HEK293 (cell line): ENCODE measurements around the gene ISG20L2.

Experiments used
- ELK4 ChIP-seq: IDR thresholded peaks from 2 replicates; pipeline ENCODE4 v1.6.1; 2011; ENCODE audit warnings: mild to moderate bottlenecking, low read depth, low read length, borderline replicate concordance
- GFI1B ChIP-seq: fragments of 450-650 bp; formaldehyde crosslinking; IDR thresholded peaks from 2 replicates; pipeline ENCODE4 v1.5.1; 2016; ENCODE audit warnings: missing biosample characterization, missing genetic modification characterization
- GLI2 ChIP-seq: fragments of 450-650 bp; formaldehyde crosslinking; IDR thresholded peaks from 2 replicates; pipeline ENCODE4; 2017; ENCODE audit warnings: missing biosample characterization, missing genetic modification characterization, low read depth, borderline replicate concordance
- GLIS2 ChIP-seq: fragments of 450-650 bp; formaldehyde crosslinking; IDR thresholded peaks from 2 replicates; pipeline ENCODE4 v1.5.1; 2016; ENCODE audit warnings: missing biosample characterization, missing genetic modification characterization
- HOXC10 ChIP-seq: sonication (generic); formaldehyde crosslinking; IDR thresholded peaks from 2 replicates; pipeline ENCODE4 v1.8.1; 2023; ENCODE audit warnings: mild to moderate bottlenecking, missing genetic modification reagents
- KLF1 ChIP-seq: fragments of 450-650 bp; formaldehyde crosslinking; IDR thresholded peaks from 2 replicates; pipeline ENCODE4 v1.5.1; 2016; ENCODE audit warnings: missing biosample characterization, missing genetic modification characterization
- KLF7 ChIP-seq: fragments of 450-650 bp; formaldehyde crosslinking; IDR thresholded peaks from 2 replicates; pipeline ENCODE4 v1.5.1; 2016; ENCODE audit warnings: missing biosample characterization, missing genetic modification characterization, borderline replicate concordance
- PRDM1 ChIP-seq: fragments of 450-650 bp; formaldehyde crosslinking; IDR thresholded peaks from 2 replicates; pipeline ENCODE4; 2016; ENCODE audit warnings: missing biosample characterization, missing genetic modification characterization
- REPIN1 ChIP-seq: fragments of 450-650 bp; formaldehyde crosslinking; IDR thresholded peaks from 2 replicates; pipeline ENCODE4 v1.5.1; 2017; ENCODE audit warnings: missing biosample characterization, missing genetic modification characterization, low read depth
- YY1 ChIP-seq: fragments of 450-650 bp; formaldehyde crosslinking; IDR thresholded peaks from 2 replicates; pipeline ENCODE4 v1.5.1; 2018; ENCODE audit warnings: missing biosample characterization, missing genetic modification characterization
- ZBTB17 ChIP-seq: fragments of 450-650 bp; formaldehyde crosslinking; IDR thresholded peaks from 2 replicates; pipeline ENCODE4 v1.5.1; 2016; ENCODE audit warnings: missing biosample characterization, missing genetic modification characterization
- ZBTB48 ChIP-seq: fragments of 450-650 bp; formaldehyde crosslinking; IDR thresholded peaks from 2 replicates; pipeline ENCODE4 v1.5.1; 2016; ENCODE audit warnings: missing biosample characterization, missing genetic modification characterization
- ZBTB49 ChIP-seq: fragments of 450-650 bp; formaldehyde crosslinking; IDR thresholded peaks from 2 replicates; pipeline ENCODE4 v1.5.1; 2016; ENCODE audit warnings: missing biosample characterization, missing genetic modification characterization, low read depth
- ZBTB7A ChIP-seq: fragments of 450-650 bp; formaldehyde crosslinking; IDR thresholded peaks from 2 replicates; pipeline ENCODE4 v1.5.1; 2016; ENCODE audit warnings: low read depth, missing biosample characterization, missing genetic modification characterization
- ZFP37 ChIP-seq: fragments of 450-650 bp; formaldehyde crosslinking; IDR thresholded peaks from 2 replicates; pipeline ENCODE4 v1.5.1; 2016; ENCODE audit warnings: missing biosample characterization, missing genetic modification characterization
- ZNF132 ChIP-seq: fragments of 450-650 bp; formaldehyde crosslinking; IDR thresholded peaks from 2 replicates; pipeline ENCODE4 v1.5.1; 2017; ENCODE audit warnings: missing biosample characterization, missing genetic modification characterization, borderline replicate concordance
- ZNF138 ChIP-seq: fragments of 450-650 bp; formaldehyde crosslinking; IDR thresholded peaks from 2 replicates; pipeline ENCODE4 v1.5.1; 2016; ENCODE audit warnings: missing biosample characterization, missing genetic modification characterization, borderline replicate concordance
- ZNF140 ChIP-seq: fragments of 450-650 bp; formaldehyde crosslinking; IDR thresholded peaks from 2 replicates; pipeline ENCODE4 v1.5.1; 2016; ENCODE audit warnings: missing biosample characterization, missing genetic modification characterization
- ZNF175 ChIP-seq: fragments of 450-650 bp; formaldehyde crosslinking; IDR thresholded peaks from 2 replicates; pipeline ENCODE4 v1.5.1; 2016; ENCODE audit warnings: missing biosample characterization, missing genetic modification characterization
- ZNF184 ChIP-seq: fragments of 450-650 bp; IDR thresholded peaks from 2 replicates; pipeline ENCODE4 v1.5.1; 2018; ENCODE audit warnings: missing biosample characterization, mild to moderate bottlenecking, missing genetic modification characterization
- ZNF214 ChIP-seq: fragments of 450-650 bp; formaldehyde crosslinking; IDR thresholded peaks from 2 replicates; pipeline ENCODE4 v1.5.1; 2017; ENCODE audit warnings: missing biosample characterization, mild to moderate bottlenecking, missing genetic modification characterization, borderline replicate concordance
- ZNF324 ChIP-seq: fragments of 450-650 bp; formaldehyde crosslinking; IDR thresholded peaks from 2 replicates; pipeline ENCODE4 v1.5.1; 2016; ENCODE audit warnings: missing biosample characterization, missing genetic modification characterization
- ZNF354C ChIP-seq: fragments of 450-650 bp; formaldehyde crosslinking; IDR thresholded peaks from 2 replicates; pipeline ENCODE4 v1.5.1; 2016; ENCODE audit warnings: missing biosample characterization, missing genetic modification characterization, low read depth, borderline replicate concordance
- ZNF366 ChIP-seq: fragments of 450-650 bp; formaldehyde crosslinking; conservative IDR thresholded peaks from 2 replicates; pipeline ENCODE4 v1.5.1; 2016; ENCODE audit warnings: missing biosample characterization, missing genetic modification characterization
- ZNF501 ChIP-seq: fragments of 450-650 bp; formaldehyde crosslinking; IDR thresholded peaks from 2 replicates; pipeline ENCODE4 v1.5.1; 2016; ENCODE audit warnings: missing biosample characterization, missing genetic modification characterization
- ZNF510 ChIP-seq: fragments of 450-650 bp; formaldehyde crosslinking; IDR thresholded peaks from 2 replicates; pipeline ENCODE4 v1.5.1; 2018; ENCODE audit warnings: mild to moderate bottlenecking, missing genetic modification characterization, missing biosample characterization; ENCODE audit not compliant: insufficient replicate concordance
- ZNF514 ChIP-seq: fragments of 450-650 bp; formaldehyde crosslinking; IDR thresholded peaks from 2 replicates; pipeline ENCODE4 v1.5.1; 2016; ENCODE audit warnings: missing biosample characterization, missing genetic modification characterization
- ZNF621 ChIP-seq: fragments of 450-650 bp; formaldehyde crosslinking; IDR thresholded peaks from 2 replicates; pipeline ENCODE4 v1.5.1; 2017; ENCODE audit warnings: missing biosample characterization, missing genetic modification characterization
- ZNF629 ChIP-seq: fragments of 450-650 bp; formaldehyde crosslinking; IDR thresholded peaks from 2 replicates; pipeline ENCODE4 v1.5.1; 2017; ENCODE audit warnings: missing biosample characterization, missing genetic modification characterization
- ZNF76 ChIP-seq: fragments of 450-650 bp; formaldehyde crosslinking; IDR thresholded peaks from 2 replicates; pipeline ENCODE4; 2016; ENCODE audit warnings: low read depth, missing biosample characterization, missing genetic modification characterization, borderline replicate concordance
- ZNF837 ChIP-seq: fragments of 450-650 bp; formaldehyde crosslinking; IDR thresholded peaks from 2 replicates; pipeline ENCODE4 v1.5.1; 2016; ENCODE audit warnings: missing biosample characterization, missing genetic modification characterization
- ZSCAN23 ChIP-seq: fragments of 450-650 bp; formaldehyde crosslinking; IDR thresholded peaks from 2 replicates; pipeline ENCODE4 v1.5.1; 2016; ENCODE audit warnings: missing biosample characterization, missing genetic modification characterization
- TF ChIP-seq, protein P1 (sequence below): fragments of 450-650 bp; formaldehyde crosslinking; IDR thresholded peaks from 2 replicates; pipeline ENCODE4 v1.5.1; 2016; ENCODE audit warnings: missing biosample characterization, missing genetic modification characterization, borderline replicate concordance
- TF ChIP-seq, protein P2 (sequence below): fragments of 450-650 bp; formaldehyde crosslinking; IDR thresholded peaks from 2 replicates; pipeline ENCODE4 v1.5.1; 2016; ENCODE audit warnings: missing biosample characterization, missing genetic modification characterization

The ISG20L2 gene

DNA sequence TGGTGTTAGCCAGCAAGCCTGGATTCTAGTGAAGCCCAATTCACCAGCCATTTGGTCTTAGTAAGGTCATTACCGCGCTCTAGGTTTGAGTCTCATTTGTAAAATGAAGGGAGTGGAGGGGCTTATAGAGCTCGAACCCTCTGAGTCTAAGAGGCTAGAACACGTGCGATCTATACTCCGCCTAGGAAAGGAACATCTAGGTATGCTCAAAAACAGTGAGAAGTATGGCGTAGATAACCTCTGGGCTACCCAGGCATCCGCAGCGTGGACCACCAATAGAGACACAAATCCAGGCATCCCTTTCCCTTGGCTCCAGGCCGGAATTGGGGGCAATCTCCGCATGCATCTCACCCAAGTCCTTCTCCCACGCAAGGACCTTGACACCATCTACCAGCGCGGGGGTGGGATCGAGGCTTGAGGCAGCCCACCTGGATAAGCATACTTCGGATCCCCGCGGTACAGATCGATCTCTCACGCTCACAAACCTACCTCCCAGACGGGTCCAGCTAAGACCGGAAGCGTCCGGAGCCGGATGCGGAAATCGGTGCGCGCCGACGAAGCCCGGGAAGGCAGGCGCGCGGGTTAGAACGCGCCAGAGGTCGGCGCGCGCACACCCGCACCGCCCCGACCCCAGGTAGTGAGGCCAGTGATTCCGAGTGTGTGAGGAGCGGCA is 504 bp downstream of the ISG20L2 start, which contains the start of gene METTL25B (continued):
- 0 out of 2 replicates have a peak, but pooled peaks have one; percentile 48 for TF ChIP-seq ZNF501
- TF ChIP-seq, protein P1, sequence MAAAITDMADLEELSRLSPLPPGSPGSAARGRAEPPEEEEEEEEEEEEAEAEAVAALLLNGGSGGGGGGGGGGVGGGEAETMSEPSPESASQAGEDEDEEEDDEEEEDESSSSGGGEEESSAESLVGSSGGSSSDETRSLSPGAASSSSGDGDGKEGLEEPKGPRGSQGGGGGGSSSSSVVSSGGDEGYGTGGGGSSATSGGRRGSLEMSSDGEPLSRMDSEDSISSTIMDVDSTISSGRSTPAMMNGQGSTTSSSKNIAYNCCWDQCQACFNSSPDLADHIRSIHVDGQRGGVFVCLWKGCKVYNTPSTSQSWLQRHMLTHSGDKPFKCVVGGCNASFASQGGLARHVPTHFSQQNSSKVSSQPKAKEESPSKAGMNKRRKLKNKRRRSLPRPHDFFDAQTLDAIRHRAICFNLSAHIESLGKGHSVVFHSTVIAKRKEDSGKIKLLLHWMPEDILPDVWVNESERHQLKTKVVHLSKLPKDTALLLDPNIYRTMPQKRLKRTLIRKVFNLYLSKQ (tag by site-specific recombination) = no peak
- no peak for TF ChIP-seq ZNF132 (tag by site-specific recombination)
- TF ChIP-seq REPIN1 (tag by site-specific recombination) = no peak
- no peak for TF ChIP-seq ZNF138
- TF ChIP-seq GLIS2 (tag by site-specific recombination) = peak; percentile 86
- no peak for TF ChIP-seq ZNF837 (tag by site-specific recombination)
- TF ChIP-seq ZNF184 (tag by site-specific recombination) = no peak
- TF ChIP-seq ZNF354C (tag by site-specific recombination) = no peak
- TF ChIP-seq ZNF366 = no peak
- no peak for TF ChIP-seq ZNF621 (tag by site-specific recombination)
- no peak for TF ChIP-seq YY1 (tag by site-specific recombination)
- no peak for TF ChIP-seq PRDM1
- TF ChIP-seq ZBTB7A (tag by site-specific recombination) = 0 out of 2 replicates have a peak, but pooled peaks have one; percentile 35
- no peak for TF ChIP-seq ZBTB49
- no peak for TF ChIP-seq ZFP37 (tag by site-specific recombination)
- no peak for TF ChIP-seq ZNF140
- no peak for TF ChIP-seq KLF1
- 0 out of 2 replicates have a peak, but pooled peaks have one; percentile 3 for TF ChIP-seq HOXC10
- TF ChIP-seq ZBTB17 (tag by site-specific recombination) = peak; percentile 90
- no peak for TF ChIP-seq ELK4
- no peak for TF ChIP-seq ZNF510 (tag by site-specific recombination)
- TF ChIP-seq, protein P2, sequence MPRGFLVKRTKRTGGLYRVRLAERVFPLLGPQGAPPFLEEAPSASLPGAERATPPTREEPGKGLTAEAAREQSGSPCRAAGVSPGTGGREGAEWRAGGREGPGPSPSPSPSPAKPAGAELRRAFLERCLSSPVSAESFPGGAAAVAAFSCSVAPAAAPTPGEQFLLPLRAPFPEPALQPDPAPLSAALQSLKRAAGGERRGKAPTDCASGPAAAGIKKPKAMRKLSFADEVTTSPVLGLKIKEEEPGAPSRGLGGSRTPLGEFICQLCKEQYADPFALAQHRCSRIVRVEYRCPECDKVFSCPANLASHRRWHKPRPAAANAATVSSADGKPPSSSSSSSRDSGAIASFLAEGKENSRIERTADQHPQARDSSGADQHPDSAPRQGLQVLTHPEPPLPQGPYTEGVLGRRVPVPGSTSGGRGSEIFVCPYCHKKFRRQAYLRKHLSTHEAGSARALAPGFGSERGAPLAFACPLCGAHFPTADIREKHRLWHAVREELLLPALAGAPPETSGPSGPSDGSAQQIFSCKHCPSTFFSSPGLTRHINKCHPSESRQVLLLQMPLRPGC (tag by site-specific recombination) = peak; percentile 30; the same call in 1 of the 2 replicates
- no peak for TF ChIP-seq ZNF629 (tag by site-specific recombination)
- no peak for TF ChIP-seq ZNF214 (tag by site-specific recombination)
- TF ChIP-seq ZNF324 (tag by site-specific recombination) = no peak
- TF ChIP-seq GLI2 (tag by site-specific recombination) = no peak
- no peak for TF ChIP-seq ZBTB48 (tag by site-specific recombination)
- TF ChIP-seq KLF7 (tag by site-specific recombination) = no peak
- no peak for TF ChIP-seq ZSCAN23 (tag by site-specific recombination)
- TF ChIP-seq ZNF175 (tag by site-specific recombination) = no peak
- peak; percentile 65 for TF ChIP-seq ZNF76 (tag by site-specific recombination)
- no peak for TF ChIP-seq ZNF514 (tag by site-specific recombination)
- no peak for TF ChIP-seq GFI1B (tag by site-specific recombination)
